Measurements from ENCODE around the gene TMEM9.

Gene TMEM9

GRCh38 chr1:201154389-201155165 lies at the start of gene TMEM9:
Gene TMEM9 (minus strand): TSS chr1:201154474. CDS start chr1:201153923, 551 bp downstream.
- DNase-seq = peak; percentile 81

GRCh38 chr1:201198598-201198997 lies 44.3 kb upstream of the TMEM9 start:
- no peak for DNase-seq

GRCh38 chr1:201194046-201194445 lies 39.8 kb upstream of the TMEM9 start:
- no peak for DNase-seq

- DNase-seq = no peak
Observed at GRCh38 chr1:201192261-201192788, 38.1 kb upstream of the TMEM9 start.

- peak; percentile 4 for DNase-seq
Observed at GRCh38 chr1:201191653-201192260, 37.5 kb upstream of the TMEM9 start.

- no peak for DNase-seq
Observed at GRCh38 chr1:201190624-201191051, 36.4 kb upstream of the TMEM9 start, which contains the start of gene IGFN1. Gene IGFN1 (plus strand): TSS chr1:201190824. CDS start chr1:201193294, 2,470 bp downstream.

- no peak for DNase-seq
Observed at GRCh38 chr1:201190005-201190404, 35.7 kb upstream of the TMEM9 start.

GRCh38 chr1:201189085-201189484 lies 34.8 kb upstream of the TMEM9 start:
- DNase-seq = no peak

- no peak for DNase-seq
Observed at GRCh38 chr1:201186192-201186591, 31.9 kb upstream of the TMEM9 start.

- no peak for DNase-seq
Observed at GRCh38 chr1:201185527-201186128, 31.4 kb upstream of the TMEM9 start.

- no peak for DNase-seq
Observed at GRCh38 chr1:201185123-201185453, 30.8 kb upstream of the TMEM9 start.

GRCh38 chr1:201184307-201185122 lies 30.2 kb upstream of the TMEM9 start:
- DNase-seq = peak; percentile 73

GRCh38 chr1:201183753-201184152 lies 29.5 kb upstream of the TMEM9 start:
- no peak for DNase-seq

- no peak for DNase-seq
Observed at GRCh38 chr1:201183209-201183608, 28.9 kb upstream of the TMEM9 start.

- DNase-seq = no peak
Observed at GRCh38 chr1:201181726-201182125, 27.5 kb upstream of the TMEM9 start.

GRCh38 chr1:201181323-201181722 lies 27.0 kb upstream of the TMEM9 start:
- no peak for DNase-seq

GRCh38 chr1:201180901-201181300 lies 26.6 kb upstream of the TMEM9 start:
- no peak for DNase-seq

GRCh38 chr1:201180141-201180540 lies 25.9 kb upstream of the TMEM9 start:
- no peak for DNase-seq

- no peak for DNase-seq
Observed at GRCh38 chr1:201178718-201179117, 24.4 kb upstream of the TMEM9 start.

GRCh38 chr1:201176940-201177339 lies 22.7 kb upstream of the TMEM9 start:
- no peak for DNase-seq

GRCh38 chr1:201175820-201176500 lies 21.7 kb upstream of the TMEM9 start:
- no peak for DNase-seq

GRCh38 chr1:201173736-201174135 lies 19.5 kb upstream of the TMEM9 start:
- no peak for DNase-seq

All from amniotic stem cell (primary cell).